NB4 (cell line): ENCODE measurements around the gene TAGLN3.

Source experiments
- CTCF ChIP-seq: IDR thresholded peaks from one replicate; pipeline ENCODE4 v1.5.1; 2012; ENCODE audit warnings: low read depth, low read length
- POLR2A ChIP-seq: IDR thresholded peaks from 2 replicates; pipeline ENCODE4 v1.6.1; 2011; ENCODE audit warnings: mild to moderate bottlenecking; ENCODE audit not compliant: insufficient read length; ENCODE audit errors: extremely low read depth

GRCh38 chr3:112001526-112001925 lies 2.8 kb downstream of the TAGLN3 start:
- TF ChIP-seq POLR2A (no peak), CTCF (no peak)
